Vagina (tissue), 2 donors: ENCODE results near the gene SMOC2.

Experiments used
- CTCF ChIP-seq, 3 experiments: fragments of 450-650 bp in 2 of 3; fragments of 200-600 bp in 1 of 3; sonication (generic) in 1 of 3; IDR thresholded peaks; one replicate each; pipeline ENCODE4 v1.5.1; 2017 to 2019; ENCODE audit warnings: antibody characterized with exemption in 3 of 3, mild to moderate bottlenecking in 2 of 3, moderate library complexity in 2 of 3
- POLR2AphosphoS5 ChIP-seq, 2 donors: sonication (generic); formaldehyde crosslinking; IDR thresholded peaks; one replicate each; pipeline ENCODE4 v1.9.0; 2017; ENCODE audit warnings: antibody characterized with exemption in 2 of 2, mild to moderate bottlenecking in 2 of 2, low read depth in 1 of 2; ENCODE audit not compliant: insufficient read depth in 1 of 2

GRCh38 chr6:168703990-168704389 lies 263.0 kb downstream of the SMOC2 start:
- TF ChIP-seq POLR2AphosphoS5 (IDR thresholded peaks at IDR 0.05; ENCODE audit: insufficient read depth in 1 of 2, low read depth in 1 of 2): no peak
- TF ChIP-seq CTCF (IDR thresholded peaks at IDR 0.05): no peak
